EH (cell line): Measurements from ENCODE around the gene HFM1.
"Not testable (repeated sequence)": the region's sequence is repeated elsewhere in the genome, so short reads cannot be mapped to it uniquely, and the experiment has no call there.

Experiments used
- DNase-seq: peaks from one replicate; pipeline ENCODE4 v3.0.0-alpha.2; 2015; ENCODE audit warnings: low read depth

The HFM1 gene

GRCh38 chr1:91374086-91374485 is 30.6 kb downstream of the HFM1 start:
- DNase-seq, result no peak

- not testable (repeated sequence) for DNase-seq
Observed at GRCh38 chr1:91372230-91372629, 32.4 kb downstream of the HFM1 start.

GRCh38 chr1:91349524-91349923 is 55.1 kb downstream of the HFM1 start:
- no peak for DNase-seq

GRCh38 chr1:91346824-91347223 is 57.8 kb downstream of the HFM1 start:
- no peak for DNase-seq

DNA sequence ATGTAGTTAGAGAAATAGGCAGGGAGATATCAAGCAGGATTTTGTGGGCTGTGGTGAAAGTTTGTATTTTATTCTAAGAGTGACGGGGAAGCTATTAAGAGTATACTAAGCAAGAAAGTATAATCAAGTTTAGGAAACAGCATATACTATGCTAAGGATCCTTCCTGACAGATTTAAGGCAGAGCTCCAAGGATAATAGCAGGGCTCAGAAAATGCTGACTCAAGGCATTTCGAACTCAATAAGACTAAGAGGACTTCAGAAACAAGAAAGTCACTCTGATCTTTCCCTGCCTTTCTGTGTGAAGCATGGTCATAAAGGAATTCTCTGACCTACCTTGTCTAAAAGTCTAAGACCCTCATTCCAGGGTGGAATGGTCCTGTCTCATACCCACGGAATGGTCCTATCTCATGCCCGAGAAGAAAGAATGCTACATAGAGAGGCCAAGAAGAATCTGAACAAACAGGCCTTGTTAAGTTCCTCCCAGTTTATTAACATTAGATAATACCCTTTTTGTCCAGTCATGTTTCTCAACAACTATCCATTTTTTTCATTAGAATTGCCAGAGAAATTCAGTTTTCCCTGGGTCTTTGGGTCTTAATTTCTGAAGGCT is 59.1 kb downstream of the HFM1 start:
- no peak for DNase-seq

- no peak for DNase-seq
Observed at GRCh38 chr1:91338501-91338900, 66.1 kb downstream of the HFM1 start.

DNA sequence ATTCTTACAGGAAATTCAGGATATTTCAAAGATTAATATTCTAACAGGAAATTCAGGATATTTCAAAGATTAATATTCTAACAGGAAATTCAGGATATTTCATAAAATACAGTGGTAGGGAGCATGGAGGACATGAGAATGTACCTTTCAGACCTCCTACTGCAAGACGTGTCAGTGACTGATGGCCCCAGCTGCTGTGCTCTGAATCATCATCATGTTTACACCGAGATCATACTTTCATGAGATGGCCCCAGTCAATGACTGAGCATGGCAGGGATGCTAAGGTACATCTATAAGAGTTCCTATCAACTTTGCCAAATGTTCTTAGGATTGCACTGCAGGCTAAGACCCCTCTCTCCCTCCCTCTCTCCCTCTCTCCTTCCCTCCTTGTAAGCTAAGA is 69.0 kb downstream of the HFM1 start:
- no peak for DNase-seq

GRCh38 chr1:91334856-91335255 is 69.8 kb downstream of the HFM1 start:
- peak; percentile 3 for DNase-seq

GRCh38 chr1:91325456-91325855 is 79.2 kb downstream of the HFM1 start:
- DNase-seq, result no peak

- DNase-seq, result no peak
Observed at GRCh38 chr1:91314643-91315042, 90.0 kb downstream of the HFM1 start.

DNA sequence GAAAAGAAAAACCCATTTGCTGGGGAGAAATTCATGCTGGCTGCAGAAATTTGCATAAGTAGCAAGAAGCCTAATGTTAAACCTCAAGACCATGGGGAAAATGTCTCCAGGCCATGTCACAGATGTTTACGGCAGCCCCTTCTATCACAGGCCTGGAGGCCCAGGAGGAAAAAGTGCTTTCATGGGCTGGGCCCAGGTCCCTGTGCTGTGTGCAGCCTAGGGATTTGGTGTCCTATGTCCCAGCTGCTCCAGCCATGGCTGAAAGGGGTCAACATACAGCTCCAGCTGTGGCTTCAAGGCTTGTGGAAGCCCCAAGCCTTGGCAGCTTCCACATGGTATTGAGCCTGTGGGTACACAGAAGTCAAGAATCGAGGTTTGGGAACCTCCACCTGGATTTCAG is 93.0 kb downstream of the HFM1 start:
- no peak for DNase-seq

- DNase-seq, result no peak
Observed at GRCh38 chr1:91308544-91308943, 96.1 kb downstream of the HFM1 start.

DNA sequence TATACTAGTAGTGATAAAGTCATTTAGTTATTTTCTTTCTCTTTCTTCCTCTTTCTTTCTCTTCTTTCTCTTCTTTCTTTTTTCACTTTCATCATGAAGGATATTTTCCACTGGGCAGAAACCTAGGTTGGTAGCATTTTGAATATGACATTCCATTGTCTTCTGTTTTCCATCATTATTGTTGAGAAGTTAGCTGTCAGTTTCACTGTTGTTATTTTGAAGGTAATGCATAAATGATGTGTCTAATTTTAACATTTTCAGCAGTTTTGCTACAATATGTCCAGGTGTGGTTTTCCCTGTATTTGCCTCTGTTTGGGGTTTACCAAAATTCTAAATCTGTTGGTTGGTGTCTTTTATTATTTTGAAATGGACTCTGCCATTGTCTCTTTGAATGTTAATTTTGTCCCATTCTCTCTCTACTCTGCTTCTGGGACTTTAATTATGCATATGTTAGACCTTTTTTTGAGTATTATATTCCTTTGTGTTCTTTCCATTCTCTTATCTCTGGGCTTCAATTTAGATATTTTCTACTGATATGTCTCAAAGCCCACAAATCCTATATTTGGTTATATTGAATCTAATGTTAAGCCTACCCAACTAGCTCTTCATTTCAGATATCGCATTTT is 96.7 kb downstream of the HFM1 start:
- no peak for DNase-seq

DNA sequence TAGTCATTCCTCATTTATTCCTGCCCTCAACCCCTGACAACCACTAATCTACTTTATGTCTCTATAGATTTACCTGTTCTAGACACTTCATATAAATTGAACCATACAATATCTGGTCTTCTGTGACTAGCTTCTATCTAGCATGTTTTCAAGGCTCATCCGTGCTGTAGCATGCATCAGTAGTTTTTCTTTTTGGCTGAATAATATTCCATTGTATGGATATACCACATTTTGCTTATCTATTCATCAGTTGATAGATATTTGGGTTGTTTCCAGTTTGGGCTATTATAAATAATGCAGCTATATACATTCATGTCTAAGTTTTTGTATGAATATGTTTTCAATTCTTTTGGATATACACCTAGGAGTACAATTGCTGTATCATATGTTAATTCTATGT is 101.5 kb downstream of the HFM1 start:
- no peak for DNase-seq

- not testable (repeated sequence) for DNase-seq
Observed at GRCh38 chr1:91288843-91289553, 115.6 kb downstream of the HFM1 start.

DNA sequence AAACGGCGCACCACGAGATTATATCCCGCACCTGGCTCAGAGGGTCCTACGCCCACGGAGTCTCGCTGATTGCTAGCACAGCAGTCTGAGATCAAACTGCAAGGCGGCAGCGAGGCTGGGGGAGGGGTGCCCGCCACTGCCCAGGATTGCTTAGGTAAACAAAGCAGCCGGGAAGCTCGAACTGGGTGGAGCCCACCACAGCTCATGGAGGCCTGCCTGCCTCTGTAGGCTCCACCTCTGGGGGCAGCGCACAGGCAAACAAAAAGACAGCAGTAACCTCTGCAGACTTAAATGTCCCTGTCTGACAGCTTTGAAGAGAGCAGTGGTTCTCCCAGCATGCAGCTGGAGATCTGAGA is 117.7 kb downstream of the HFM1 start:
- not testable (repeated sequence) for DNase-seq

DNA sequence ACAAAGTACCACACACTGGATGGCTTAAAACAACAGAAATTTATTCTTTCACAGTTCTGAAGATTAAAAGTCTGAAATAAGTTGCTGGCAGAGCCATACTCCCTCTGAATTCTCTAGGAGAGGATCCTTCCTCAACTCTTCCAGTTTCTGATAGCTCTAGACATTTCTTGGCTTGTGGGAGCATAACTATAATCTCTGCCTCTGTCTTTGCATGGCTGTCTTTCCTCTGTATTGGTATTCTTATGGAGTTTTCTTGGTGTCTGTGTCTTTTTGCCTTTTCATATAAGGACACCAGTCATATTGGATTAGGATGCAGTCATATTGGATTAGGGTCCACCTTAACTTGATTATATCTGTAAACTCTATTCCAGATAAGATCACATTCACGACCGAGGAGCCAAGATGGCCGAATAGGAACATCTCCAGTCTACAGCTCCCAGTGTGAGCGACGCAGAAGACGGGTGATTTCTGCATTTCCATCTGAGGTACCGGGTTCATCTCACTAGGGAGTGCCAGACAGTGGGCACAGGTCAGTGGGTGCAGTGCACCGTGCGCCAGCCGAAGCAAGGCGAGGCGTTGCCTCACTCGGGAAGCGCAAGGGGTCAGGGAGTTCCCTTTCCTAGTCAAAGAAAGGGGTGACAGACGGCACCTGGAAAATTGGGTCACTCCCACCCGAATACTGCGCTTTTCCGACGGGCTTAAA is 118.2 kb downstream of the HFM1 start:
- DNase-seq, result not testable (repeated sequence)

- no peak for DNase-seq
Observed at GRCh38 chr1:91283421-91283726, 121.3 kb downstream of the HFM1 start.

DNA sequence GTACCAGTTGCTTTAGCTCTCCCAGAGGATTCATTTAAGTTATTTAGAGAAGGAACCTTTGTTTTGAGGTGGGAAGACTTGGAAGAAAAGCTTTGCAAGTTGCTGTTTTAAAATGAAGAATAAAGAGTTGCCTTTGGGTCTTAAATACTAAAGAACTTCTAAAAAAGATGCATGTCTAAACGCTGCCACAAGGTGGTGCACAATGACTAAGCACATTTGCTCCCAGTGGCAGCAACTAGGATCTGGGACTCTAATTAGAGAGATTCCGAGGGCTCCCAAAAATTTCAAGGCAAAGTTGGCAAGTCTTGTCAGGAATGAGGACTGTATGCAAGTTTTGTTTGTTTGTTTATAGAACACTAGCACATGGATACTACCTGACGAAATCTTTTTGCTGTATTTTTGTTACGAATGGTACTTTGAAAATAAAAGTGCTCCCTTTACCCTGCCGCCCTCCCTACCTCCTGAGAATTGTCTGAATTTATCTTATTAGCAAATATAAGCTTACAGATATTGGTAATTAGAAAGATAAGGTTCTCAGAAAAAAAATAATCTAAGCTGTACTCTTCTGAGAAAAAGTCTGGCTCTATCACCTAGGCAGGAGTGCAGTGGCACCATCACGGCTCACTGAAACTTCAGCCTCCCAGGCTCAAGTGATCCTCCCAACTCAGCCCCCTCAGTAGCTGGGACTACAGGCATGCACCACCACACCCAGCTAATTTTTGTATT is 121.8 kb downstream of the HFM1 start:
- DNase-seq, result peak; percentile 73

DNA sequence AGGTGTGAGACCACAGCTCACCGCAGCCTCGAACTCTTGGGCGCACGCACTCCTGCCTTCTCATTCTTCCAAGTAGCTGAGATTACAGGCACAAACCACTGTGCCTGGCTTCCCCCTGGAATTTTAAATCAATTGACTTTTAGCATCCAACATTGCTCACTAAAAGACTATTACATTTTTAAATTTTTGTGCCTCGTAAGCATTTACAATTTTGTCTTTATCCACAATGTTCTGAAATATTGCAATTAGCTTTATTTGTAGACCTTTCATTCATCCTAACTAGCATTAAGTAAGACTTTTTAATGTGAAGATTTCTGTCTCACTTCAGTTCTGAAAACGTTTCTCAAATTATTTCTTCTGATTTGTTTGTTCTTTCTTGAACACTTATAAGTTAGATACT is 122.9 kb downstream of the HFM1 start:
- no peak for DNase-seq

- peak; percentile 18 for DNase-seq
Observed at GRCh38 chr1:91278754-91279153, 125.9 kb downstream of the HFM1 start.

DNA sequence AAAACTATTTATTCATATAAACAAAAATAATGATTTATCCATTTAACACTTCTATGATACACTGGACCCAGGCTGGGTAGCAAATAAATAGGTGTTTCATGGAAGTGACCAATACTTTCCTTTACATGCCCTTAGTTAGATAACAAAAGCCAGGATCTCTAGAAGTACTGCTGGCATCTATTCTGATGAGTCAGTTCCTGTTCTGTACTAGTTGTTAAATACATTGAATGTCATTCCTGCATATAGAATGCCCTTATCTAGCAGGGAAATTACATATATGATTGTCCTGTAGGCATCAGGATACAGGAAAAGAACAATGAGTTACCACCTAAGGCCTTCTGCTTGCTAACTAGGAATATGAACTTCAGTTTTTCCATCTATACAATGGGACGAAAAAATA is 130.8 kb downstream of the HFM1 start:
- DNase-seq, result no peak

GRCh38 chr1:91261655-91262054 is 143.0 kb downstream of the HFM1 start:
- DNase-seq, result no peak
